ENCODE measurements around the gene LEMD1.
"Not testable (repeated sequence)": the region's sequence is repeated elsewhere in the genome, so short reads cannot be mapped to it uniquely, and the experiment has no call there.

The LEMD1 gene

DNA sequence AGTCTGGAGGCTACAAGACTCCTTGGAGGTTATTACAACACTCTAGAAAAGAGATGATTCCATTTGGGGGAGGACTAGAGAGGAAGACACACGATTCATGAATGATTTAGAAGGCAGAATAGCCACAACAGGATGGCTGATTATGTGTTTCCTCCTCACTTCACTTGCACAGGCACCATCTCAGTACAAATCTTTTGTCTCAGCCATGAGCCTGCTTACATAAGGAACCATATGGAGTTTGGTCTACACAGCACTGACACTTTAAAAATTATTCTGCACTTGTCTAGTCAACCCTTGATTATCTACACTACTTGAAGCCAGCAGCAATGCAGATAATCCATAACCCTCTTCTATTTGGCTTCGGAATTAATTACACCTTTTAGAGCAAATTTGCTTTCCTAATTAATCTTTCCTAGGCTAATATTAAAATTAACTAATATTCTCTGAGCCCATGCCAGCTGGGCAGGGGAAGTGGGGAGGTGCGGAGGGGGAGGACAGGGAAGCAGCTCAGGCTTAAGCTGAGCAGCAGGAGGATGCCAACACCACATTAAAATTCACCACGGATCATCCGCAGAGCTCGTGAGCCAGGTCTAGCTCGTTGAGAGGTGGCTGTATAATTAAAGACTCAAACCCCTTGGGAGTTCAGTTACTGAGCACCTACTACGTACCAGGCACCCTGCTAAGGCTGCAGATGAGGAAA is 3.2 kb upstream of the LEMD1 start:
- DNase-seq = no peak

GRCh38 chr1:205423814-205424399 is 2.1 kb upstream of the LEMD1 start:
- DNase-seq = no peak

GRCh38 chr1:205422993-205423642 is 1.3 kb upstream of the LEMD1 start:
- no peak for DNase-seq

- no peak for DNase-seq
Measured at GRCh38 chr1:205420938-205421337, 918 bp downstream of the LEMD1 start.

- DNase-seq = no peak
Measured at GRCh38 chr1:205417870-205418635, 3.8 kb downstream of the LEMD1 start.

DNA sequence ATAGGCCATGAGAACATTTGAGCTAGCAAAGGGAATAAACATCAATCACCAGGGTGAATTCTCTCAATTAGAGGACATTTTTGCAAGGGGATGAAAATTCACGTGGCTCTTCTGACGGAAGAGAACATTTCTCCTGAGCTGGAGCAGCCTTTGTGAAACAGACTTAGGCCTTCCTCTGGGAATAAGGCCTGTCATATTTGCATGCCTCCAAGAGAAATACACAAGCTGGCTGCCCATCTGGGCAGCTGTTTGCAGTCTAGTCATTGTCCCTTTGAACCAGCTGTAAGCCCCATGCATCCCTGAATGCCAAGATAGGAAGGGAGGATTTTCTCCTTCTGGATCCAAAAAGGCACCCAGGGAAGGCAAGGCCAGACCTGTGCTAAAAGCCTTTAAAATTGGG is 5.5 kb downstream of the LEMD1 start:
- DNase-seq = no peak

DNA sequence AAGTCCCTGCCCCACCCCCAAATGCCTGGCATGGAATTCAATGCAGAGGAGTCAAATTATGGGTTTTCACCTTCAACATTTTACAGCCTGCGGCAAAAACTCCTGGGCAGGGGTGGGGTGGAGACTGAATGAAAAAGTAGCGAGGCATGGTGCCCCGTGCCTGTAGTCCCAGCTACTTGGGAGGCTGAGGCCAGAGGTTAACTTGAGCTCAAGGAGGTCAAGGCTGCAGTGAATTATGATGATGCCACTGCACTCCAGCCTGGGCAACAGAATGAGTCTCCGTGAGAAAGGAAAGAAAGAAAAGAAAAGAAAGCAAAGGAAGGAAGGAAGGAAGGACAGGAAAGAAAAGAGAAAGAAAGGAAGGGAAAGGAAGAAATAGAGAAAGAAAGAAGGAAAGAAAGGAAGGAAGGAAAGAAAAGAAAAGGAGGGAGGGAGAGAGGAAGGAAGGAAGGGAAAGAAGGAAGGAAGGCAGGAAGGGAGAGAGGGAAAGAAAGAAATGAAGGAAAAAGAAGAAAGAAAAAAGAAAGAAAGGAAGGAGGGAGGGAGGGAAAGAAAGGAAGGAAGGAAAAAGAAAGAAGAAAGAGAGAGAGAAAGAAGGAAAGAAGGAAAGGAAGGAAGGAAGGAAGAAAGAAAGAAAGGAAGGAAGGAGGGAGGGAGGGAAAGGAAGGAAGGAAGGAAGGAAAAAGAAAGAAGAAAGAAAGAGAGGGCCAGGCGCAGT is 11.1 kb downstream of the LEMD1 start:
- no peak for DNase-seq

GRCh38 chr1:205407970-205408369 is 13.9 kb downstream of the LEMD1 start:
- no peak for DNase-seq

DNA sequence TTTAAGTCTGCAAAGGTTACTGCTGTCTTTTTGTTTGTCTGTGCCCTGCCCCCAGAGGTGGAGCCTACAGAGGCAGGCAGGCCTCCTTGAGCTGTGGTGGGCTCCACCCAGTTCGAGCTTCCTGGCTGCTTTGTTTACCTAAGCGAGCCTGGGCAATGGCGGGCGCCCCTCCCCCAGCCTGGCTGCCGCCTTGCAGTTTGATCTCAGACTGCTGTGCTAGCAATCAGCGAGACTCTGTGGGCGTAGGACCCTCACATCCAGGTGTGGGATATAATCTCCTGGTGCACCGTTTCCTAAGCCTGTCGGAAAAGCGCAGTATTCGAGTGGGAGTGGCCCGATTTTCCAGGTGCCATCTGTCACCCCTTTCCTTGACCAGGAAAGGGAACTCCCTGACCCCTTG is 15.6 kb downstream of the LEMD1 start:
- DNase-seq = not testable (repeated sequence)

GRCh38 chr1:205404484-205404883 is 17.4 kb downstream of the LEMD1 start:
- not testable (repeated sequence) for DNase-seq

GRCh38 chr1:205398586-205398985 is 23.3 kb downstream of the LEMD1 start:
- no peak for DNase-seq

GRCh38 chr1:205396967-205397616 is 24.8 kb downstream of the LEMD1 start:
- DNase-seq = no peak

- no peak for DNase-seq
Measured at GRCh38 chr1:205395616-205396015, 26.2 kb downstream of the LEMD1 start.

- DNase-seq = no peak
Measured at GRCh38 chr1:205392650-205393049, 29.2 kb downstream of the LEMD1 start.

DNA sequence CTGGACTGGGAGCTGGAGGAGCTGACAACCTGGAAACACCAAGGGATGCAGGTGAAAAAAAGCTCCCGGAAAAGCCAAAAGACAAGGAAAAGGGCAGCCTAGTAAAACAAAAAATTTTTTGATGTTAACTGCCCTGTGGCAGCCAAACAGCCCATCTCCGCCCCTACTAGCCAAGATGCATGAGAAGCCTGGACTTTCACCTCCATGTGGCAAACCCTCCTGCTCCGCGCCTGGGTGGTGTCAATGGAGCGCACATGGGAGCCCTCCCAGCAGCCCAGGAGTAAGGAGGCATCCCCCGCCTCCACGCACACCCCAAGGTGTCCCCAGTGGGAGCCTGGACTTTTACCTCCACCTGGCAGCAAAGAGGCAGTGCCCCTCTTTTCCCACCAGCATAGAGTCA is 30.5 kb downstream of the LEMD1 start:
- DNase-seq = no peak

- no peak for DNase-seq
Measured at GRCh38 chr1:205387845-205388244, 34.0 kb downstream of the LEMD1 start.

DNA sequence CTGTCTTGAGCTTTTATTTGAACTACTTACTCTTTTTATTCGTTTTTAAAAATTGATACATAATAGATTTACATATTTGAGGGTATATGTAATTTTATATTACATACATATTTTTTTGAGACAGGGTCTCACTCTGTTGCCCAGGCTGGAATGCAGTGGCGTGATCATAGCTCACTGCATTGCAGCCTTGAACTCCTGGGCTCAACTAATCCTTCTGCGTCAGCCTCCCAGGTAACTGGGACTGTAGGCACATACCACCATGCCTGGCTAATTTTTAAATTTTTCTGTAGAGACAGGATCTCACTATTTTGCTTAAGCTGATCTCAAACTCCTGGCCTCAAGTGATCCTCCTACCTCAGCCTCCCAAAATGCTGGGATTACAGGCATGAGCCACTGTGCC is 38.9 kb downstream of the LEMD1 start:
- DNase-seq = not testable (repeated sequence)

DNA sequence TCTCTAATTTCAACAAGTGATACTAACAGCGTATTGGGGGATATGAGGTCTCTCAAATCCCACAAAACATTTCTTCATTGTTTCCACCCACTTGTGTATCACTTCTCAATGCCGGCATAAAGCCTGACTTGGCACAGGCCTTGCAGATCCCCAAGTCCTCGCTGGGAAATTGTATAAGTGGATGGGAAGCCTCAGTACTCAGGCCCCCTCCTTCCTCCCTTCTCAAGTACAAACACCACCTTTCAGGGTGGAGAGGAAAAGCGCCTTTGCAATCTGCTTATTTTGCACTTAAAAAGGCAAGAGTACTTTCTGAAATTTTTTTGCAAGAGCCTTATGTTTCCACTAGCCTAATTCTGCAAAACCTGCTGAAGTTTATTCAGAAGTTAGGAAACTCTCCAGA is 39.3 kb downstream of the LEMD1 start:
- DNase-seq = no peak

DNA sequence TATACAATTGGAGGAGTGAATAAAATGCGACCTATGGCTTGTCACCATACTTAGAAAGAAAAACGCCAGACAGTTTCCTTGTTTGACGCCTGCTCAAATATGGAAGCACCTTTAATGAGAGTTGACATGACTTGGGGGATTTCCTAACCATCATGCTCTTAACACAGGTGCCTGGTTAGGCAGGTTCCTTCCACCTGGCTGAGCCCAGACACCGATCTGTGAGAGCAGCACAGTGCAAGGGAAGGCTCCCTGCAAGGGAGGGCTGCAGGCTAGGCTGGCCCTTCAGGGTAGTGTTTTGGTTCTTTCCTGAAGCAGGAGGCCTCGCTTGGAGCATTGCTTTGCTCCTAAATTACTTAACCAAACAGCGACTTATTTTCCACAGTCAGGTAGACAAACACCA is 40.6 kb downstream of the LEMD1 start:
- DNase-seq = no peak

DNA sequence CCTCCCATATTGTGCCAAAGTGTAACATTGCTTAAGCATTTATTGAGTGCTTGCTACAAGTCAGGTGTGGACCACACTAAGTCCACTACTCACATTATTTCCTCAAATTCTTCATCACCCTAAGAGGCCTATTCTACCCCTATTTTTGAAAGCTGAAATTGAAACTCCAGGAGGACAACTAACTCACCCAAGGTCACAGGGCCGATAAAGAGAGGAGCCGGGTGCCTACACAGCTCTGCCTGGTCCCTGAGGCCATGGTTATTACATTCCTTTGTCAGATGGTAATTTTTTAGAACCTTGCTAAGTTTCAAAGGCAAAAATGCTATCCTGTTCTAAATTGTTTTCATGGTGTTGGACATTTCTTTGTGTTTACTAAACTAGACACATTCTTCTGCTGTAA is 41.0 kb downstream of the LEMD1 start:
- DNase-seq = no peak

DNA sequence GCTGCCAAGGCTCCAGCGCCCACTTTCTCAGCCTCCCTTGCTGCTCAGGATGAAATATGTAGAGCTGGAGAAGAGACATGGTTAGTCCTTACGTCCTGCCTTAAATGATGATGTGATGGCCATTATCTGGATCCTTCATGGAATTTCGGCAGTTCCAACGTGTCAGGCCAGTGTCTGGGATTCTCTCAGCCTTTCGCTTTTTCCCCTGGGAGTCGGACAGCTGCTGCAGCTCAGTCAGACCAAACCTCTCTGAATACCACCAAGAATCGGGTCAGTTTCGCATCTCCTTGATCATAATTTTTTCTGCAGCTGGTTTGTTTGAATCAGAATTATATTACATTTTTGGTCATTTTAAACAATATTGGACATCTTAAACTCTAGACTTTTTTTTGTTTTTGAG is 42.8 kb downstream of the LEMD1 start:
- DNase-seq = no peak

GRCh38 chr1:205377355-205377754 is 44.5 kb downstream of the LEMD1 start:
- DNase-seq = no peak
